Middle frontal gyrus (tissue), 1 donor: ENCODE data around the gene C2orf69.
"Not testable (repeated sequence)": the region's sequence is repeated elsewhere in the genome, so short reads cannot be mapped to it uniquely, and the experiment has no call there.

Experiments used
- DNase-seq: peaks from one replicate; pipeline ENCODE4 v3.0.0-alpha.2; 2015; ENCODE audit warnings: low spot score; ENCODE audit errors: extremely low spot score

The C2orf69 gene

GRCh38 chr2:199911052-199911876 is at the start of gene C2orf69:
TSS of gene C2orf69 (plus strand) at chr2:199911293. CDS start at chr2:199911439, 146 bp downstream.
- peak; percentile 95 for DNase-seq

- no peak for DNase-seq
These were observed 48.3 kb upstream of the C2orf69 start for GRCh38 chr2:199862788-199863187.

- no peak for DNase-seq
These were observed 45.2 kb upstream of the C2orf69 start for GRCh38 chr2:199865905-199866304.

- no peak for DNase-seq
These were observed 42.5 kb upstream of the C2orf69 start for GRCh38 chr2:199868431-199869226.

GRCh38 chr2:199869227-199869541 is 41.9 kb upstream of the C2orf69 start:
- DNase-seq, result no peak

- DNase-seq, result no peak
These were observed 41.4 kb upstream of the C2orf69 start for GRCh38 chr2:199869653-199870052.

- DNase-seq, result no peak
These were observed 40.5 kb upstream of the C2orf69 start for GRCh38 chr2:199870581-199870980.

- DNase-seq, result no peak
These were observed 36.9 kb upstream of the C2orf69 start for GRCh38 chr2:199874209-199874608.

- DNase-seq, result no peak
These were observed 35.7 kb upstream of the C2orf69 start for GRCh38 chr2:199875400-199875799.

GRCh38 chr2:199882667-199883066 is 28.4 kb upstream of the C2orf69 start:
- DNase-seq, result no peak

- DNase-seq, result no peak
These were observed 27.4 kb upstream of the C2orf69 start for GRCh38 chr2:199883474-199884212.

- no peak for DNase-seq
These were observed 15.7 kb upstream of the C2orf69 start for GRCh38 chr2:199895406-199895805.

GRCh38 chr2:199896617-199897016 is 14.5 kb upstream of the C2orf69 start:
- DNase-seq, result no peak

- DNase-seq, result no peak
These were observed 9.2 kb upstream of the C2orf69 start for GRCh38 chr2:199901942-199902341.

GRCh38 chr2:199902486-199903110 is 8.5 kb upstream of the C2orf69 start:
- no peak for DNase-seq

- no peak for DNase-seq
These were observed 8.0 kb upstream of the C2orf69 start for GRCh38 chr2:199903111-199903510.

- DNase-seq, result no peak
These were observed 3.9 kb upstream of the C2orf69 start for GRCh38 chr2:199907008-199907714.

- DNase-seq, result no peak
These were observed 598 bp upstream of the C2orf69 start for GRCh38 chr2:199910338-199911051.

- DNase-seq, result no peak
These were observed 726 bp downstream of the C2orf69 start for GRCh38 chr2:199911877-199912161.

- not testable (repeated sequence) for DNase-seq
These were observed 1.5 kb downstream of the C2orf69 start for GRCh38 chr2:199912553-199913114.
